ENCODE measurements around the gene BPIFA3. TPM values are rescaled to one million over a fixed set of nuclear protein-coding genes. Genes with fewer than 3 reads are reported as not detected.
"Not testable (repeated sequence)": the region's sequence is repeated elsewhere in the genome, so short reads cannot be mapped to it uniquely, and the experiment has no call there.

BPIFA3 gene
- total RNA-seq, 1 donor from 2014 or later, result not detected

DNA sequence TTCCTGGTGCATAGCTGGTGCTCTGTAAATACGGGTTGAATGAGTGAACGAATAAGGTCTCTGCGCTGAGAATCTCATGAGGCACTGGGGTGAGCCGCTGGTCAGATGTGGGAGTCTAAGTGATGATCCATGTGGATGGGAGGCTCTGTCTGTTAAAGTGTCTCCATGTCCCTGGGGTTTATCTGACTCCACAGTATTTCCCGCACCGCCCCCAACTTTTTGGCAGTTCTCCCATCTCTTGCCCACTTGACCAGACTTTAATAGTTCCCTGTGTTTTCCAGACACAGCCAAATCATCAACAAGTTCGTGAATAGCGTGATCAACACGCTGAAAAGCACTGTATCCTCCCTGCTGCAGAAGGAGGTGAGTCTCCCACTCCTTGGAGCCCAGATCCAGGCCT is 39.3 kb upstream of the BPIFA3 start:
- no peak overlapping the region for H3K4me3 ChIP-seq (ENCODE audit: low read depth, low read length)
- no peaks in the 10 kb centered on the region for H3K36me3 ChIP-seq (ENCODE audit: control insufficient read depth, insufficient read depth, low read length)
- FAIRE-seq (no peak), DNase-seq (ENCODE audit: low read depth) (no peak)
- TF ChIP-seq, protein P1, sequence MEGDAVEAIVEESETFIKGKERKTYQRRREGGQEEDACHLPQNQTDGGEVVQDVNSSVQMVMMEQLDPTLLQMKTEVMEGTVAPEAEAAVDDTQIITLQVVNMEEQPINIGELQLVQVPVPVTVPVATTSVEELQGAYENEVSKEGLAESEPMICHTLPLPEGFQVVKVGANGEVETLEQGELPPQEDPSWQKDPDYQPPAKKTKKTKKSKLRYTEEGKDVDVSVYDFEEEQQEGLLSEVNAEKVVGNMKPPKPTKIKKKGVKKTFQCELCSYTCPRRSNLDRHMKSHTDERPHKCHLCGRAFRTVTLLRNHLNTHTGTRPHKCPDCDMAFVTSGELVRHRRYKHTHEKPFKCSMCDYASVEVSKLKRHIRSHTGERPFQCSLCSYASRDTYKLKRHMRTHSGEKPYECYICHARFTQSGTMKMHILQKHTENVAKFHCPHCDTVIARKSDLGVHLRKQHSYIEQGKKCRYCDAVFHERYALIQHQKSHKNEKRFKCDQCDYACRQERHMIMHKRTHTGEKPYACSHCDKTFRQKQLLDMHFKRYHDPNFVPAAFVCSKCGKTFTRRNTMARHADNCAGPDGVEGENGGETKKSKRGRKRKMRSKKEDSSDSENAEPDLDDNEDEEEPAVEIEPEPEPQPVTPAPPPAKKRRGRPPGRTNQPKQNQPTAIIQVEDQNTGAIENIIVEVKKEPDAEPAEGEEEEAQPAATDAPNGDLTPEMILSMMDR (IDR thresholded peaks at IDR 0.05; ENCODE audit: insufficient read depth, low read length, severe bottlenecking), result no peak
- no peaks in the 10 kb centered on the region for H3K27me3 ChIP-seq (ENCODE audit: control insufficient read depth, insufficient read depth, low read length)

DNA sequence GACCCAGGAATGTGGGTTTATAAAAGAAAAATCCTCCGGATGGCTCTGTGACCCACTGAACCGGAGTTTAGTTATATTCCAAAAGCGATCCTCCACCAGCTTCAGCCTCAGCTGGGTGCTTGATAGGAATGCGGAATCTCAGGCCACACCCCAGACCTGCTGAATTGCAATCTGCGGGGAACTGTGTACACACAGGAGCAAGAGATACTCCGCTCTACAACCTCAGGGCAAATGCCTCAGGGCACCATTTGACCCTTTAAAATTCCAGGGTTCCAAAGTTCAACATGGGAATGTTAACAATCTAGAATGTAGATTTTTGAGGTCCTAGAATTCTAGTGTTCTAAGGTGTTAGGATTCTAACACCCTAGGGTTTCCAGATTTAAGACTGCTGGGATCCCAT is 38.4 kb upstream of the BPIFA3 start:
- no peaks in the 10 kb centered on the region for H3K36me3 ChIP-seq (ENCODE audit: control insufficient read depth, insufficient read depth, low read length)
- H3K27me3 ChIP-seq (ENCODE audit: control insufficient read depth, insufficient read depth, low read length), result no peaks in the 10 kb centered on the region
- TF ChIP-seq, protein P1 (IDR thresholded peaks at IDR 0.05; ENCODE audit: insufficient read depth, low read length, severe bottlenecking), result no peak
- DNase-seq (ENCODE audit: low read depth), result peak; percentile 13
- no peak for FAIRE-seq
- H3K4me3 ChIP-seq (ENCODE audit: low read depth, low read length), result no peak overlapping the region

DNA sequence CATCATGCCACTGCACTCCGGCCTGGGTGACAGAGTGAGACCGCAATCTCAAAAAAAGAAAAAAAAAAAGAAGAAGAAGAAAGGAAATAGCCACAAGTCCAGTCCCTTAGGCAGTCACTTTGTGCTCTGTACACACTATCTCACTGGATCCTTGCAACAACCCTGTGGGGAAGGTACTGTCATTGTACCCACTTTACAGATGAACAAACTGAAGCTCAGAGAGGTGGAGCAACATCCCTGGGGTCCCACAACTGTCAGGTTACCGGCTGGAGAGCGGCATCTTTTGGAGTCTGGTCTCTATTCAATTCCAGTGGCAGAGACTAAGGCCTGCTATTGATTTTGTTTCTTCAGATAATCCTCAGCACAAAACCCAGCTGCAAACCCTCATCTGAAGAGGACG is 37.0 kb upstream of the BPIFA3 start:
- DNase-seq (ENCODE audit: low read depth), result no peak
- peak; percentile 7 for FAIRE-seq
- TF ChIP-seq, protein P1 (IDR thresholded peaks at IDR 0.05; ENCODE audit: insufficient read depth, low read length, severe bottlenecking), result no peak
- Histone ChIP-seq H3K4me3 (ENCODE audit: low read depth, low read length) (no peak overlapping the region), H3K27me3 (ENCODE audit: control insufficient read depth, insufficient read depth, low read length) (no peaks in the 10 kb centered on the region), H3K36me3 (ENCODE audit: control insufficient read depth, insufficient read depth, low read length) (no peaks in the 10 kb centered on the region)

DNA sequence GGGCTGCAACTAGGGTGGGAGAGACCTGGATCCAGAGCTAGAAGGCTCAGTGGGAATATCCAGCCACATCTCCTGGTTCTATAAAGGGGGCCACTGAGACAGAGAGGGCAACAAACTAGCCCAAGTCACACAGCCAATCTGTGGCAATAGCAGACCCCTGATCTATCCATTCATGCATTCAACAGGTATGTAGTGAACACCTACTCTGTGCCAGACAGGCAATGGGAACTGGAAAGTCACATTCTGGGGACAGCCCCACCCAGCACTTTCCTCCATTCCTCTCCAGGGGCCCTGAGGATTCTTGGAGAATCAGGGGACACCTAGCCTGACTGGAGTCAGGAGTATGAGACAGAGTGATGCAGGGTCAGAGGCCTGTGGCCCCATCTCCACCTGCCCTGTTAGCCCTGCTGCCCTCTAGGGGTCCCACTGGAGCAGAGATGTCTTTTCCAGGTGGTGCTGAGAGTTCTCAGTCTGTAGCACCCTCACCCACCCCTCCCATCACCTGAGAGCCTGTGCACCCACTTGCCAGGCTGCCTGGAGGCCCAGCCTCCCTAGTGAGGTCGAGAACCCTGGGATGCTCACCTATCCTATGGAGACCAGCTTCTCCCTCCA is 35.6 kb upstream of the BPIFA3 start:
- H3K36me3 ChIP-seq (ENCODE audit: control insufficient read depth, insufficient read depth, low read length), result no peaks in the 10 kb centered on the region
- FAIRE-seq, result no peak
- DNase-seq (ENCODE audit: low read depth), result no peak
- TF ChIP-seq, protein P1 (IDR thresholded peaks at IDR 0.05; ENCODE audit: insufficient read depth, low read length, severe bottlenecking), result no peak
- no peak overlapping the region for H3K4me3 ChIP-seq (ENCODE audit: low read depth, low read length)
- H3K27me3 ChIP-seq (ENCODE audit: control insufficient read depth, insufficient read depth, low read length), result no peaks in the 10 kb centered on the region

DNA sequence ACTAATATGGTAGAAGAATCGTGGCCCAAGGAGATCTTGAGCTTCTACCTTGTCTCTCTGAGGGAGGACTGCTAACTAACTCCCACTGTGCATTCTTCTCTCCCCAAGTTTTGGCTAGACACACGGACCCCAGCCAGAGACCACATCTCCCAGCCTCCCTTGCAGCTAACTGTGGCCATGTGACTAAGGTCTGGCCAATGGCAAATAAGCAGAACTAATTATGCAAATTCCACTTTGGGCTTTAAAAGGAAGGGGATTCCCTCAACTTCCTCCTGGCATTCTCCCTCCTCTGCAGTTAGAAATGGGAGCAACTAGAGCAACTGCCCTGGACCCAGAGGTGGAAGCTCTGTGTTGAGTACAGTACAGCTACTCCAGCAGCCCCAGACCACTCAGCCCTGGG is 33.8 kb upstream of the BPIFA3 start:
- H3K27me3 ChIP-seq (ENCODE audit: control insufficient read depth, insufficient read depth, low read length), result no peaks in the 10 kb centered on the region
- TF ChIP-seq, protein P1 (IDR thresholded peaks at IDR 0.05; ENCODE audit: insufficient read depth, low read length, severe bottlenecking), result no peak
- FAIRE-seq, result no peak

DNA sequence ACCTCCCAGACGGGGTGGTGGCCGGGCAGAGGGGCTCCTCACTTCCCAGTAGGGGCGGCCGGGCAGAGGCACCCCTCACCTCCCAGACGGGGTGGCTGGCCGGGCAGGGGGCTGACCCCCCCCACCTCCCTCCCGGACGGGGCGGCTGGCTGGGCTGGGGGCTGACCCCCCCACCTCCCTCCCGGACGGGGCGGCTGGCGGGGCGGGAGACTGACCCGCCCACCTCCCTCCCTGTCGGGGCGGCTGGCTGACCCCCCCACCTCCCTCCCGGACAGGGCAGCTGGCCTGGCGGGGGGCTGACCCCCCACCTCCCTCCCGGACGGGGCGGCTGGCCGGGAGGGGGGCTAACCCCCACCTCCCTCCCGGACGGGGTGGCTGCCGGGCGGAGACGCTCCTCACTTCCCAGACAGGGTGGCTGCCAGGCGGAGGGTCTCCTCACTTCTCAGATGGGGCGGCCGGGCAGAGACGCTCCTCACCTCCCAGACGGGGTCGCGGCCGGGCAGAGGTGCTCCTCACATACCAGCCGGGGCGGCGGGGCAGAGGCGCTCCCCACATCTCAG is 32.0 kb upstream of the BPIFA3 start:
- H3K36me3 ChIP-seq (ENCODE audit: control insufficient read depth, insufficient read depth, low read length); FAIRE-seq; DNase-seq (ENCODE audit: low read depth); H3K4me3 ChIP-seq (ENCODE audit: low read depth, low read length); H3K27me3 ChIP-seq (ENCODE audit: control insufficient read depth, insufficient read depth, low read length): not testable (repeated sequence)

More for the DNA sequence above, 33.8 kb upstream of the BPIFA3 start:
- H3K4me3 ChIP-seq (ENCODE audit: low read depth, low read length), result no peak overlapping the region
- no peaks in the 10 kb centered on the region for H3K36me3 ChIP-seq (ENCODE audit: control insufficient read depth, insufficient read depth, low read length)
- DNase-seq (ENCODE audit: low read depth), result no peak
